Measurements from ENCODE around the gene SMIM10L2A. TPM values are rescaled to one million over a fixed set of nuclear protein-coding genes. Genes with fewer than 3 reads are reported as not detected.
"Not testable (repeated sequence)": the region's sequence is repeated elsewhere in the genome, so short reads cannot be mapped to it uniquely, and the experiment has no call there.

Gene SMIM10L2A
- total and polyA plus RNA-seq, 2 donors = 0.52 to 0.55 TPM

DNA sequence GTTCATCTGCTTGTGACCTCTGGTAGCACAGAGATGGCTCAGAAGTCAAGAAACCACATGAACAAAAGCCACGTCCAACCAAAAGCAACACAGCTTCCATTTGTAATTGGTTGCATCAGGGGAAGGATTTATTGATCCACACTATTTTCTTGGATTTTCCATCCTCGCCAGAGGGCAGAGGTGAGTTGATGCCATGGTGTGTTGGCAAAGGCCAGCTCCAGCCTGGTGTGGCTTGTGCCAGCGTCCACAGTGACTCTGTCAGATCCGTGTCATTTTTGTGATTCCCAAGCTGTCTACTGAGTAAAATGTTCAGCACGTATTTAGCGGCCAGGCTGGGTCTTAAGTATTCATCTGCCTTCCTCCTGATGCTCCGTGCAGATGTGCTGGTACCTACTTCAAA is 30.0 kb upstream of the SMIM10L2A start:
- no peaks in the 10 kb centered on the region for H3K9me3 ChIP-seq (ENCODE audit: control insufficient read depth in 2 of 2, insufficient read depth in 1 of 2, low read length in 1 of 2)
- no peaks in the 10 kb centered on the region for H3K36me3 ChIP-seq (ENCODE audit: control insufficient read depth in 2 of 2, insufficient read depth in 2 of 2, low read length in 1 of 2)
- H3K4me1 ChIP-seq (ENCODE audit: control insufficient read depth in 2 of 2, insufficient read depth in 2 of 2, low read length in 2 of 2) = no peaks in the 10 kb centered on the region
- H3K27ac ChIP-seq (ENCODE audit: low read depth in 1 of 2, low read length in 1 of 2) = no peak overlapping the region
- no peak overlapping the region for H3K4me3 ChIP-seq (ENCODE audit: low read length in 2 of 2)
- 97% methylated on average over 7 of the region's 7 CpGs for WGBS
- DNase-seq (ENCODE audit: low read depth in 6 of 9, low spot score in 9 of 9) = no peak
- H3K27me3 ChIP-seq (ENCODE audit: control insufficient read depth in 2 of 2, insufficient read depth in 1 of 2, low read length in 1 of 2) = no peaks in the 10 kb centered on the region

DNA sequence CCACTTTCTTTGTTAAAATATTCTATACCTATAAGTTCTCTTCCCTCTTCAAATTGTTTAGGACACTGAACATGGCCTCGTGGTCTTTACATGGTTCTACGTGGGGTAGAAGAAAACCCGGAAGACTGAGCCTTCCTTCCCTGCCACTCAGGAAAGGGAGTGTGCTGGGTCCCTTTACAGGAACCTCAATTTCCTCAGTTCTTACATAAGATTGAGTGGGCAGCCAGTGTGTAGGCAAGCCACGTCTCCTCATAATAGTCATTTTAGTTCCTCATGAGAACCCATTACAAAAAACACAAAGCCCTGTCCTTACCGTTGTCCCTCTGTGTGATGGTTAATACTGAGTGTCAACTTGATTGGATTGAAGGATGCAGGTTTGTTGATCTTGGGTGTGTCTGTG is 28.7 kb upstream of the SMIM10L2A start:
- no peak overlapping the region for H3K27ac ChIP-seq (ENCODE audit: low read depth in 1 of 2, low read length in 1 of 2)
- no peaks in the 10 kb centered on the region for H3K4me1 ChIP-seq (ENCODE audit: control insufficient read depth in 2 of 2, insufficient read depth in 2 of 2, low read length in 2 of 2)
- WGBS = 66% methylated on average over 5 of the region's 5 CpGs
- DNase-seq (ENCODE audit: low read depth in 6 of 9, low spot score in 9 of 9) = no peak
- no peaks in the 10 kb centered on the region for H3K27me3 ChIP-seq (ENCODE audit: control insufficient read depth in 2 of 2, insufficient read depth in 1 of 2, low read length in 1 of 2)
- H3K36me3 ChIP-seq (ENCODE audit: control insufficient read depth in 2 of 2, insufficient read depth in 2 of 2, low read length in 1 of 2) = no peaks in the 10 kb centered on the region
- H3K9me3 ChIP-seq (ENCODE audit: control insufficient read depth in 2 of 2, insufficient read depth in 1 of 2, low read length in 1 of 2) = no peaks in the 10 kb centered on the region
- H3K4me3 ChIP-seq (ENCODE audit: low read length in 2 of 2) = no peak overlapping the region

DNA sequence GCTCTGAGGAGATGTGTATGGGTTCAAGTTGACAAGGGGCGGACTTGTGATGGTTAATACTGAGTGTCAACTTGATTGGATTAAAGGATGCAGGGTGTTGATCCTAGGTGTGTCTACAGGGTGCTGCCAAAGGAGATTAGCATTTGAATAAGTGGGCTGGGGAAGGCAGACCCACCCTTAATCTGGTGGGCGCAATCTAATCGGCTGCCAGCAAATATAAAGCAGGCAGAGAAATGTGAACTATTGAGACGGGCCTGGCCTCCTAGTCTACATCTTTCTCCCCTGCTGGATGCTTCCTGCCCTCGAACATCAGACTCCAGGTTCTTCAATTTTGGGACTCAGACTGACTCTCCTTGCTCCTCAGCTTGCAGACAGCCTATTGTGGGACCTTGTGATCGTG is 26.7 kb upstream of the SMIM10L2A start:
- Histone ChIP-seq H3K4me3 (ENCODE audit: low read length in 2 of 2) (no peak overlapping the region), H3K27me3 (ENCODE audit: control insufficient read depth in 2 of 2, insufficient read depth in 1 of 2, low read length in 1 of 2) (no peaks in the 10 kb centered on the region), H3K27ac (ENCODE audit: low read depth in 1 of 2, low read length in 1 of 2) (no peak overlapping the region), H3K36me3 (ENCODE audit: control insufficient read depth in 2 of 2, insufficient read depth in 2 of 2, low read length in 1 of 2) (no peaks in the 10 kb centered on the region), H3K4me1 (ENCODE audit: control insufficient read depth in 2 of 2, insufficient read depth in 2 of 2, low read length in 2 of 2) (no peaks in the 10 kb centered on the region), H3K9me3 (ENCODE audit: control insufficient read depth in 2 of 2, insufficient read depth in 1 of 2, low read length in 1 of 2) (no peaks in the 10 kb centered on the region)
- WGBS = 92% methylated on average over 6 of the region's 6 CpGs
- DNase-seq (ENCODE audit: low read depth in 6 of 9, low spot score in 9 of 9) = no peak

DNA sequence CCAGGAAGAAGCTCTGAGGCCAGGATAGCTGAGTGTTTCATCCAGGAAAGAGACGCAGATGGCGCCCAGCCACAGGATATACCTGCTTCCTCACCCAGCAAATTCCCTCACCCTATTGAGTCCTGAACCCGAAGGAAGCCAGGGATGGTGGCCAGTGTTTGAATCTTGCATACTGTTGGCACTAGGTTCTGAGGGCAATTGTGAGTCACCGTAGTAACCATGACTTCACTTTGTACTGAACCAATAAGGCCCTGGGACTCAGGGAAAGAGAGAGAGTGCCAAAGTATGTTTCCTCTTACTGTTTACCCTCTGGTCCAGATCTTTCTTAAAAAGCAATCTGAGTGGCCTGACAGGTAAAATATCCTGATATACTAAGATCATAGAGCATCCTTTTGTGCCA is 25.6 kb upstream of the SMIM10L2A start:
- no peak for DNase-seq (ENCODE audit: low read depth in 6 of 9, low spot score in 9 of 9)
- H3K27ac ChIP-seq (ENCODE audit: low read depth in 1 of 2, low read length in 1 of 2) = no peak overlapping the region
- H3K27me3 ChIP-seq (ENCODE audit: control insufficient read depth in 2 of 2, insufficient read depth in 1 of 2, low read length in 1 of 2) = no peaks in the 10 kb centered on the region
- no peaks in the 10 kb centered on the region for H3K9me3 ChIP-seq (ENCODE audit: control insufficient read depth in 2 of 2, insufficient read depth in 1 of 2, low read length in 1 of 2)
- 38% methylated on average over 4 of the region's 4 CpGs for WGBS
- no peaks in the 10 kb centered on the region for H3K4me1 ChIP-seq (ENCODE audit: control insufficient read depth in 2 of 2, insufficient read depth in 2 of 2, low read length in 2 of 2)
- no peak overlapping the region for H3K4me3 ChIP-seq (ENCODE audit: low read length in 2 of 2)
- H3K36me3 ChIP-seq (ENCODE audit: control insufficient read depth in 2 of 2, insufficient read depth in 2 of 2, low read length in 1 of 2) = no peaks in the 10 kb centered on the region

DNA sequence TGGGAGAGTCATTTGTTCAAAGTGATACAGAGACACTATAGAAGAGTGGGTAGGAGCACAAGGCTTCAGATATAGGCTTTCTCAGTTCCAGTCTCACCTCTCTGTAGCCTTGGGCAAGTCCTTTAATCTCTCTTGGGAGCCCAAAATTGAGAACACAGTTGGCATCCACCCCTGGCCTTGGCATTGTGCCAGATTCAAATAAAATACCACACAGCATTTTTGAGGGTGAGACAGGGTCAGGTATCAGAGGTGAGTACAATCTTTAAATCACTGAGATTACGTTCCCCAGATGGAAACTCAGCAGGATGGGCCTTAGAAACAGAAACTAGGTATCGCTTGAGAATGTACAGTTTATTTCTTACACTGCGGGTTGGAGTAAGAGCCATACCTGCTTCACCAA is 25.2 kb upstream of the SMIM10L2A start:
- DNase-seq (ENCODE audit: low read depth in 6 of 9, low spot score in 9 of 9) = no peak
- Histone ChIP-seq H3K27me3 (ENCODE audit: control insufficient read depth in 2 of 2, insufficient read depth in 1 of 2, low read length in 1 of 2) (no peaks in the 10 kb centered on the region), H3K36me3 (ENCODE audit: control insufficient read depth in 2 of 2, insufficient read depth in 2 of 2, low read length in 1 of 2) (no peaks in the 10 kb centered on the region), H3K9me3 (ENCODE audit: control insufficient read depth in 2 of 2, insufficient read depth in 1 of 2, low read length in 1 of 2) (no peaks in the 10 kb centered on the region), H3K27ac (ENCODE audit: low read depth in 1 of 2, low read length in 1 of 2) (no peak overlapping the region), H3K4me1 (ENCODE audit: control insufficient read depth in 2 of 2, insufficient read depth in 2 of 2, low read length in 2 of 2) (no peaks in the 10 kb centered on the region), H3K4me3 (ENCODE audit: low read length in 2 of 2) (no peak overlapping the region)
- 92% methylated on average over 3 of the region's 3 CpGs for WGBS

DNA sequence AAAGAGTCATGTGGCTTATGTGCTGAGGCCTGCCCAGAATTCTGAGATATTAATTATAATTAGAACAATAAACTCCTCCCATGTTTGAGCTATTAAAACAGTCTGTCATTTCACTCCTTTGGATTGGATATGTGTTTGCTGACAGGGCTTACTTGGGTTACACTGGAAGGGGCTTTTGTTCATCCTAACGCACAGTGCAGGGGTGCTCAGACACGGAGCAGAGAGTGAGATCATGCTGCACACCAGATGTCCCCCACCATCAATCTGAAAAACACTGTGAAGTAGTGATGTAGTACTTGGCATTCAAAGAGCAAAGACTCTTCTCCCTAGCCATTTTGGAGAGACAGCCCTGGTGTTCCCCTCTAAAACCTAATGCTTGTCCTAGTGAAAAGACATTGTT is 24.1 kb upstream of the SMIM10L2A start:
- H3K9me3 ChIP-seq (ENCODE audit: control insufficient read depth in 2 of 2, insufficient read depth in 1 of 2, low read length in 1 of 2) = no peaks in the 10 kb centered on the region
- H3K4me1 ChIP-seq (ENCODE audit: control insufficient read depth in 2 of 2, insufficient read depth in 2 of 2, low read length in 2 of 2) = no peaks in the 10 kb centered on the region
- 96% methylated on average over 2 of the region's 2 CpGs for WGBS
- H3K27me3 ChIP-seq (ENCODE audit: control insufficient read depth in 2 of 2, insufficient read depth in 1 of 2, low read length in 1 of 2) = no peaks in the 10 kb centered on the region
- H3K36me3 ChIP-seq (ENCODE audit: control insufficient read depth in 2 of 2, insufficient read depth in 2 of 2, low read length in 1 of 2) = no peaks in the 10 kb centered on the region
- DNase-seq (ENCODE audit: low read depth in 6 of 9, low spot score in 9 of 9) = no peak
- H3K4me3 ChIP-seq (ENCODE audit: low read length in 2 of 2) = no peak overlapping the region
- no peak overlapping the region for H3K27ac ChIP-seq (ENCODE audit: low read depth in 1 of 2, low read length in 1 of 2)

DNA sequence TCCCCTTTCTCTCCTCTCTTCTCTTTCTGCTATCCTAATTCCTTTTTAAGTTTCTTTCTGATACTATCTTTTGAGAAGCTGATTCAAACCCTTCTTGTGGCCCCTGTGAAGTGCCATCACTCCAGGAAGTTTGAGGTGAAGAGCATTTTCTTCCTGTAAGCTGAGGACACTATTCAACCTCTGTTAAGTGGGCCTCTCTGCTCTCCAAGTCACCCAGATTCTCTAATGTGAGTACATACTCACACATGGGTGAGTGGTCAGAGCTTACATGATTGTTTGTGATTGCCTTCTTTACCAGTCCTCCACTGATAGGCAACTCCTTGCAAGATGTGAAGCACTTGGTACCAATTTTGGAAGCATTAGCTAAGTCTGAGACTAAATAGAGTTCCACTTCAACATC is 18.4 kb upstream of the SMIM10L2A start:
- Histone ChIP-seq H3K9me3 (ENCODE audit: control insufficient read depth in 2 of 2, insufficient read depth in 1 of 2, low read length in 1 of 2) (no peaks in the 10 kb centered on the region), H3K36me3 (ENCODE audit: control insufficient read depth in 2 of 2, insufficient read depth in 2 of 2, low read length in 1 of 2) (no peaks in the 10 kb centered on the region), H3K27ac (ENCODE audit: low read depth in 1 of 2, low read length in 1 of 2) (no peak overlapping the region), H3K4me1 (ENCODE audit: control insufficient read depth in 2 of 2, insufficient read depth in 2 of 2, low read length in 2 of 2) (no peaks in the 10 kb centered on the region), H3K27me3 (ENCODE audit: control insufficient read depth in 2 of 2, insufficient read depth in 1 of 2, low read length in 1 of 2) (peaks cover 0 to 2% of the 10 kb centered on the region in 2 donors), H3K4me3 (ENCODE audit: low read length in 2 of 2) (no peak overlapping the region)
- DNase-seq (ENCODE audit: low read depth in 6 of 9, low spot score in 9 of 9) = no peak

DNA sequence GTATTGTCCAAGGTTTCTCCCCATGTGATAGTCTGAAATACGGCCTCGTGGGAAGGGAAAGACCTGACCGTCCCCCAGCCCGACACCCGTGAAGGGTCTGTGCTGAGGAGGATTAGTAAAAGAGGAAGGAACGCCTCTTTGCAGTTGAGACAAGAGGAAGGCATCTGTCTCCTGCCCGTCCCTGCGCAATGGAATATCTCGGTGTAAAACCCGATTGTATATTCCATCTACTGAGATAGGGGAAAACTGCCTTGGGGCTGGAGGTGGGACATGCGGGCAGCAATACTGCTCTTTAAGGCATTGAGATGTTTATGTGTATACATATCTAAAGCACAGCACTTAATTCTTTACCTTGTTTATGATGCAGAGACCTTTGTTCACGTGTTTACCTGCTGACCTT is 15.3 kb upstream of the SMIM10L2A start:
- WGBS = 39% methylated on average over 8 of the region's 12 CpGs
- not testable (repeated sequence) for H3K27me3 ChIP-seq (ENCODE audit: control insufficient read depth in 2 of 2, insufficient read depth in 1 of 2, low read length in 1 of 2); H3K4me1 ChIP-seq (ENCODE audit: control insufficient read depth in 2 of 2, insufficient read depth in 2 of 2, low read length in 2 of 2); H3K4me3 ChIP-seq (ENCODE audit: low read length in 2 of 2); H3K9me3 ChIP-seq (ENCODE audit: control insufficient read depth in 2 of 2, insufficient read depth in 1 of 2, low read length in 1 of 2); DNase-seq (ENCODE audit: low read depth in 6 of 9, low spot score in 9 of 9); H3K36me3 ChIP-seq (ENCODE audit: control insufficient read depth in 2 of 2, insufficient read depth in 2 of 2, low read length in 1 of 2); H3K27ac ChIP-seq (ENCODE audit: low read depth in 1 of 2, low read length in 1 of 2)

DNA sequence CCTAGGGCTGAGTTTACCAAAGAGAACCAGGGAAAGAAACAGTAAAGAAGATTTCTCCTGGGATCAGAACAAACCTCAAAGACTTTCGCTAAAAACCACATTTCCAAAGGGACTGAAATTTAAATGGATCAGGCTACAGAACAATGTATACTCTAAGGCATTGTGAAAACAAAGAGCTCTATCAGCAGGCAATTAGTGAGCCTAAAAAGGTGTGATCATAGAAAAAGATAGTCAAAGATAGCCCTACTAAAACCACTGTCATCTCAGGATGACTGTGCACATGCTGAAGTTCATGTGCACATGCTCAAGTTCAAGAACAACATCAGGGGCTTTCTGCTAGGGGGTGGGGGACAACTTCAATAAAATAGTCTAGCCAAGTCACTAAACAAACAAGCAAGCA is 12.9 kb upstream of the SMIM10L2A start:
- DNase-seq (ENCODE audit: low read depth in 6 of 9, low spot score in 9 of 9) = no peak
- 97% methylated on average over 1 of the region's 1 CpG for WGBS

More for the DNA sequence above, 12.9 kb upstream of the SMIM10L2A start:
- Histone ChIP-seq H3K36me3 (ENCODE audit: control insufficient read depth in 2 of 2, insufficient read depth in 2 of 2, low read length in 1 of 2) (no peaks in the 10 kb centered on the region), H3K4me3 (ENCODE audit: low read length in 2 of 2) (no peak overlapping the region), H3K4me1 (ENCODE audit: control insufficient read depth in 2 of 2, insufficient read depth in 2 of 2, low read length in 2 of 2) (no peaks in the 10 kb centered on the region), H3K27me3 (ENCODE audit: control insufficient read depth in 2 of 2, insufficient read depth in 1 of 2, low read length in 1 of 2) (peaks cover 0 to 2% of the 10 kb centered on the region in 2 donors), H3K27ac (ENCODE audit: low read depth in 1 of 2, low read length in 1 of 2) (no peak overlapping the region), H3K9me3 (ENCODE audit: control insufficient read depth in 2 of 2, insufficient read depth in 1 of 2, low read length in 1 of 2) (no peaks in the 10 kb centered on the region)
